ENCODE results near the gene GJE1. TPM values are rescaled to one million over a fixed set of nuclear protein-coding genes. Genes with fewer than 3 reads are reported as not detected.
"Not testable (repeated sequence)": the region's sequence is repeated elsewhere in the genome, so short reads cannot be mapped to it uniquely, and the experiment has no call there.

The GJE1 gene
- total RNA-seq, 1 donor from 2014 or later = not detected

GRCh38 chr6:142117366-142117765 lies 15.4 kb upstream of the GJE1 start:
- no peak overlapping the region for H3K4me3 Mint-ChIP-seq
- H3K4me1 Mint-ChIP-seq = no peaks in the 10 kb centered on the region
- DNase-seq (ENCODE audit: low spot score in 2 of 2, unreplicated experiment in 2 of 2) = no peak
- no peaks in the 10 kb centered on the region for H3K36me3 Mint-ChIP-seq
- H3K9me3 Mint-ChIP-seq = no peaks in the 10 kb centered on the region
- H3K27me3 Mint-ChIP-seq (ENCODE audit: low read depth) = peaks cover 2% of the 10 kb centered on the region
- H3K27ac Mint-ChIP-seq = no peak overlapping the region
- TF ChIP-seq CTCF (IDR thresholded peaks at IDR 0.05; ENCODE audit: unreplicated experiment) = no peak

GRCh38 chr6:142118328-142118727 lies 14.4 kb upstream of the GJE1 start:
- TF ChIP-seq CTCF (IDR thresholded peaks at IDR 0.05; ENCODE audit: unreplicated experiment) = no peak
- no peak overlapping the region for H3K4me3 Mint-ChIP-seq

GRCh38 chr6:142118925-142119324 lies 13.8 kb upstream of the GJE1 start:
- H3K27me3 Mint-ChIP-seq (ENCODE audit: low read depth) = peaks cover 2% of the 10 kb centered on the region
- DNase-seq (ENCODE audit: low spot score in 2 of 2, unreplicated experiment in 2 of 2) = no peak
- H3K9me3 Mint-ChIP-seq = no peaks in the 10 kb centered on the region
- no peaks in the 10 kb centered on the region for H3K4me1 Mint-ChIP-seq
- no peak overlapping the region for H3K4me3 Mint-ChIP-seq
- no peak overlapping the region for H3K27ac Mint-ChIP-seq
- H3K36me3 Mint-ChIP-seq = no peaks in the 10 kb centered on the region
- no peak for TF ChIP-seq CTCF (IDR thresholded peaks at IDR 0.05; ENCODE audit: unreplicated experiment)

More at GRCh38 chr6:142118328-142118727, 14.4 kb upstream of the GJE1 start:
- Mint-ChIP-seq H3K36me3 (no peaks in the 10 kb centered on the region), H3K27me3 (ENCODE audit: low read depth) (peaks cover 2% of the 10 kb centered on the region), H3K27ac (no peak overlapping the region), H3K4me1 (no peaks in the 10 kb centered on the region), H3K9me3 (no peaks in the 10 kb centered on the region)
- no peak for DNase-seq (ENCODE audit: low spot score in 2 of 2, unreplicated experiment in 2 of 2)

GRCh38 chr6:142121342-142121741 lies 11.4 kb upstream of the GJE1 start:
- Mint-ChIP-seq H3K36me3 (no peaks in the 10 kb centered on the region), H3K4me1 (peaks cover 4% of the 10 kb centered on the region), H3K4me3 (no peak overlapping the region), H3K27me3 (ENCODE audit: low read depth) (no peaks in the 10 kb centered on the region), H3K9me3 (no peaks in the 10 kb centered on the region), H3K27ac (no peak overlapping the region)
- no peak for DNase-seq (ENCODE audit: low spot score in 2 of 2, unreplicated experiment in 2 of 2)
- no peak for TF ChIP-seq CTCF (IDR thresholded peaks at IDR 0.05; ENCODE audit: unreplicated experiment)

- no peak overlapping the region for H3K4me3 Mint-ChIP-seq
- no peaks in the 10 kb centered on the region for H3K27me3 Mint-ChIP-seq (ENCODE audit: low read depth)
- no peak overlapping the region for H3K27ac Mint-ChIP-seq
- no peaks in the 10 kb centered on the region for H3K36me3 Mint-ChIP-seq
- no peak for TF ChIP-seq CTCF (IDR thresholded peaks at IDR 0.05; ENCODE audit: unreplicated experiment)
- DNase-seq (ENCODE audit: low spot score in 2 of 2, unreplicated experiment in 2 of 2) = no peak
- H3K4me1 Mint-ChIP-seq = no peaks in the 10 kb centered on the region
- H3K9me3 Mint-ChIP-seq = peaks cover 5% of the 10 kb centered on the region
Observed at GRCh38 chr6:142130814-142131213, 1.9 kb upstream of the GJE1 start.

GRCh38 chr6:142138876-142139275 lies 6.2 kb downstream of the GJE1 start:
- Mint-ChIP-seq H3K27ac (no peak overlapping the region), H3K27me3 (ENCODE audit: low read depth) (no peaks in the 10 kb centered on the region)

GRCh38 chr6:142141531-142141930 lies 8.8 kb downstream of the GJE1 start:
- not testable (repeated sequence) for H3K4me3 Mint-ChIP-seq; DNase-seq (ENCODE audit: low spot score in 2 of 2, unreplicated experiment in 2 of 2); H3K27me3 Mint-ChIP-seq (ENCODE audit: low read depth); H3K4me1 Mint-ChIP-seq; H3K9me3 Mint-ChIP-seq; H3K36me3 Mint-ChIP-seq; H3K27ac Mint-ChIP-seq

More at GRCh38 chr6:142138876-142139275, 6.2 kb downstream of the GJE1 start:
- no peak overlapping the region for H3K4me3 Mint-ChIP-seq
- H3K9me3 Mint-ChIP-seq = no peaks in the 10 kb centered on the region
- no peaks in the 10 kb centered on the region for H3K4me1 Mint-ChIP-seq
- DNase-seq (ENCODE audit: low spot score in 2 of 2, unreplicated experiment in 2 of 2) = no peak
- no peaks in the 10 kb centered on the region for H3K36me3 Mint-ChIP-seq
- no peak for TF ChIP-seq CTCF (IDR thresholded peaks at IDR 0.05; ENCODE audit: unreplicated experiment)
